Activated CD8-positive, alpha-beta T cell treated with anti-CD3 and anti-CD28 coated beads, Interleukin-2, amount 10 ng/mL, durations not matched to agents 7 days and 5 days (primary cell): ENCODE measurements around the gene PARP1. TPM values are rescaled to one million over a fixed set of nuclear protein-coding genes. Genes with fewer than 3 reads are reported as not detected.

Experiments
- ATAC-seq: fragments of 150-1000 bp; cut with Tn5 transposase; one replicate; pipeline ENCODE4 v1.10.0; 2021; ENCODE audit warnings: moderate library complexity
- CTCF ChIA-PET: fragments of 350-600 bp; sonication (Branson Sonifier 250); formaldehyde crosslinking; loops from one replicate; lab custom pipeline; 2021; ENCODE audit warnings: antibody characterized with exemption; lab: Charles Lee
- POLR2A ChIA-PET: fragments of 350-600 bp; sonication (Branson Sonifier 250); formaldehyde crosslinking; loops from one replicate; lab custom pipeline; 2021; ENCODE audit warnings: antibody characterized with exemption; lab: Charles Lee
- DNase-seq: peaks from one replicate; pipeline ENCODE4 v3.0.0-alpha.2; 2020
- H3K27ac Mint-ChIP-seq: one replicate; pipeline ENCODE4 v1.8.0; 2021; ENCODE audit warnings: mild to moderate bottlenecking, mixed read lengths
- H3K27me3 Mint-ChIP-seq: one replicate; pipeline ENCODE4 v1.8.0; 2021; ENCODE audit warnings: low read depth, mixed read lengths
- H3K36me3 Mint-ChIP-seq: one replicate; pipeline ENCODE4 v1.8.0; 2021; ENCODE audit warnings: low read depth, mixed read lengths
- H3K4me1 Mint-ChIP-seq: one replicate; pipeline ENCODE4 v1.8.0; 2021; ENCODE audit warnings: low read depth, mixed read lengths
- H3K4me3 Mint-ChIP-seq: one replicate; pipeline ENCODE4 v1.8.0; 2021; ENCODE audit warnings: mild to moderate bottlenecking, mixed read lengths
- H3K9me3 Mint-ChIP-seq: one replicate; pipeline ENCODE4 v1.8.0; 2022; ENCODE audit warnings: mixed read lengths; ENCODE audit not compliant: insufficient read depth
- total RNA-seq, 2 experiments: library from RNA; stranded (reverse); gene quantifications; one replicate each; pipeline ENCODE4 v1.2.3, GENCODE V29; 2021

PARP1 gene
- total RNA-seq, 2 experiments from 2014 or later, result 139 to 145 TPM

- no peaks in the 10 kb centered on the region for H3K9me3 Mint-ChIP-seq
- no peak overlapping the region for H3K27ac Mint-ChIP-seq
- no peaks in the 10 kb centered on the region for H3K27me3 Mint-ChIP-seq
- ATAC-seq (no peak), DNase-seq (no peak)
- peaks cover 52% of the 10 kb centered on the region for H3K36me3 Mint-ChIP-seq
- H3K4me1 Mint-ChIP-seq, result peaks cover 3% of the 10 kb centered on the region
- H3K4me3 Mint-ChIP-seq, result no peak overlapping the region
- ChIA-PET CTCF (no interaction called here), POLR2A (no interaction called here)
Observed at GRCh38 chr1:226394462-226394861, 13.4 kb downstream of the PARP1 start.

GRCh38 chr1:226390681-226391080 lies 17.2 kb downstream of the PARP1 start:
- Mint-ChIP-seq H3K4me3 (no peak overlapping the region), H3K4me1 (no peaks in the 10 kb centered on the region), H3K9me3 (no peaks in the 10 kb centered on the region), H3K27me3 (no peaks in the 10 kb centered on the region), H3K36me3 (peaks cover 53% of the 10 kb centered on the region), H3K27ac (no peak overlapping the region)
- no peak for ATAC-seq
- POLR2A ChIA-PET, result no interaction called here
- CTCF ChIA-PET, result interaction anchor here (1.6 kb wide), 1 partner anchor 17 kb away, joined by 9 read pairs; the partner anchor contains the start of gene PARP1
- DNase-seq, result no peak

- no peaks in the 10 kb centered on the region for H3K4me1 Mint-ChIP-seq
- H3K27ac Mint-ChIP-seq, result no peak overlapping the region
- ChIA-PET CTCF (interaction anchor here (0.6 kb wide), 1 partner anchor 15 kb away, joined by 4 read pairs; no protein-coding TSS in a partner anchor), POLR2A (no interaction called here)
- H3K9me3 Mint-ChIP-seq, result no peaks in the 10 kb centered on the region
- peaks cover 61% of the 10 kb centered on the region for H3K36me3 Mint-ChIP-seq
- no peak for ATAC-seq
- H3K27me3 Mint-ChIP-seq, result no peaks in the 10 kb centered on the region
- DNase-seq, result no peak
- H3K4me3 Mint-ChIP-seq, result no peak overlapping the region
Observed at GRCh38 chr1:226388131-226388530, 19.8 kb downstream of the PARP1 start.

GRCh38 chr1:226384717-226385116 lies 23.2 kb downstream of the PARP1 start:
- ChIA-PET POLR2A (no interaction called here), CTCF (no interaction called here)
- Mint-ChIP-seq H3K4me3 (no peak overlapping the region), H3K9me3 (no peaks in the 10 kb centered on the region), H3K27ac (no peak overlapping the region), H3K36me3 (peaks cover 66% of the 10 kb centered on the region), H3K27me3 (no peaks in the 10 kb centered on the region), H3K4me1 (peaks cover 10% of the 10 kb centered on the region)
- DNase-seq (no peak), ATAC-seq (no peak)

- Mint-ChIP-seq H3K9me3 (no peaks in the 10 kb centered on the region), H3K4me3 (no peak overlapping the region), H3K27me3 (no peaks in the 10 kb centered on the region), H3K36me3 (peaks cover 66% of the 10 kb centered on the region), H3K4me1 (peaks cover 10% of the 10 kb centered on the region), H3K27ac (no peak overlapping the region)
- POLR2A ChIA-PET, result no interaction called here
- no peak for DNase-seq
- CTCF ChIA-PET, result no interaction called here
- no peak for ATAC-seq
Observed at GRCh38 chr1:226384040-226384439, 23.9 kb downstream of the PARP1 start.

- Mint-ChIP-seq H3K4me3 (no peak overlapping the region), H3K27ac (no peak overlapping the region), H3K27me3 (no peaks in the 10 kb centered on the region), H3K36me3 (peaks cover 66% of the 10 kb centered on the region), H3K4me1 (peaks cover 10% of the 10 kb centered on the region), H3K9me3 (no peaks in the 10 kb centered on the region)
- ChIA-PET POLR2A (no interaction called here), CTCF (no interaction called here)
- no peak for DNase-seq
- no peak for ATAC-seq
Observed at GRCh38 chr1:226382030-226382429, 25.9 kb downstream of the PARP1 start.

GRCh38 chr1:226381226-226381998 lies 26.5 kb downstream of the PARP1 start:
- Mint-ChIP-seq H3K27ac (no peak overlapping the region), H3K4me3 (no peak overlapping the region), H3K27me3 (no peaks in the 10 kb centered on the region), H3K4me1 (peaks cover 10% of the 10 kb centered on the region), H3K36me3 (peaks cover 71% of the 10 kb centered on the region), H3K9me3 (no peaks in the 10 kb centered on the region)
- ChIA-PET CTCF (no interaction called here), POLR2A (no interaction called here)
- ATAC-seq (no peak), DNase-seq (no peak)

- no peaks in the 10 kb centered on the region for H3K9me3 Mint-ChIP-seq
- H3K4me3 Mint-ChIP-seq, result no peak overlapping the region
- H3K36me3 Mint-ChIP-seq, result peaks cover 76% of the 10 kb centered on the region
- DNase-seq (no peak), ATAC-seq (no peak)
- H3K27ac Mint-ChIP-seq, result no peak overlapping the region
- POLR2A ChIA-PET, result no interaction called here
- H3K27me3 Mint-ChIP-seq, result no peaks in the 10 kb centered on the region
- H3K4me1 Mint-ChIP-seq, result peaks cover 10% of the 10 kb centered on the region
- CTCF ChIA-PET, result no interaction called here
Observed at GRCh38 chr1:226378071-226378470, 29.8 kb downstream of the PARP1 start.

- Mint-ChIP-seq H3K36me3 (peaks cover 81% of the 10 kb centered on the region), H3K9me3 (no peaks in the 10 kb centered on the region), H3K27me3 (no peaks in the 10 kb centered on the region), H3K4me3 (no peak overlapping the region), H3K4me1 (peaks cover 10% of the 10 kb centered on the region), H3K27ac (no peak overlapping the region)
- ChIA-PET CTCF (no interaction called here), POLR2A (no interaction called here)
- ATAC-seq, result no peak
- DNase-seq, result no peak
Observed at GRCh38 chr1:226376300-226376699, 31.6 kb downstream of the PARP1 start.

GRCh38 chr1:226373376-226373775 lies 34.5 kb downstream of the PARP1 start:
- H3K27ac Mint-ChIP-seq, result no peak overlapping the region
- POLR2A ChIA-PET, result no interaction called here
- DNase-seq, result no peak
- no peak for ATAC-seq
- peaks cover 71% of the 10 kb centered on the region for H3K36me3 Mint-ChIP-seq
- CTCF ChIA-PET, result interaction anchor here (1.3 kb wide), 1 partner anchor 35 kb away, joined by 3 read pairs; the partner anchor contains the start of gene PARP1
- no peaks in the 10 kb centered on the region for H3K4me1 Mint-ChIP-seq
- H3K9me3 Mint-ChIP-seq, result no peaks in the 10 kb centered on the region
- H3K27me3 Mint-ChIP-seq, result no peaks in the 10 kb centered on the region
- H3K4me3 Mint-ChIP-seq, result no peak overlapping the region

- ChIA-PET CTCF (no interaction called here), POLR2A (no interaction called here)
- Mint-ChIP-seq H3K9me3 (no peaks in the 10 kb centered on the region), H3K27me3 (no peaks in the 10 kb centered on the region), H3K27ac (no peak overlapping the region), H3K4me1 (no peaks in the 10 kb centered on the region), H3K36me3 (peaks cover 69% of the 10 kb centered on the region), H3K4me3 (no peak overlapping the region)
- ATAC-seq (no peak), DNase-seq (no peak)
Observed at GRCh38 chr1:226372885-226373284, 35.0 kb downstream of the PARP1 start.

- Mint-ChIP-seq H3K9me3 (no peaks in the 10 kb centered on the region), H3K4me1 (no peaks in the 10 kb centered on the region), H3K36me3 (peaks cover 67% of the 10 kb centered on the region), H3K27ac (no peak overlapping the region), H3K27me3 (no peaks in the 10 kb centered on the region), H3K4me3 (no peak overlapping the region)
- POLR2A ChIA-PET, result no interaction called here
- DNase-seq (no peak), ATAC-seq (no peak)
- CTCF ChIA-PET, result no interaction called here
Observed at GRCh38 chr1:226371866-226372490, 35.9 kb downstream of the PARP1 start.
